HG03060 (cell line): ENCODE data around the gene CAMK1D.
"Not testable (repeated sequence)": the region's sequence is repeated elsewhere in the genome, so short reads cannot be mapped to it uniquely, and the experiment has no call there.

Experiments
- ATAC-seq: cut with Tn5 transposase; IDR thresholded peaks from one replicate; pipeline ENCODE4 v1.9.1; 2021; ENCODE audit warnings: low read depth, moderate number of reproducible peaks; ENCODE audit not compliant: unreplicated experiment

CAMK1D gene

GRCh38 chr10:12540341-12540781 lies 191.0 kb downstream of the CAMK1D start:
- no peak for ATAC-seq

- ATAC-seq: no peak
Measured at GRCh38 chr10:12541446-12542067, 192.2 kb downstream of the CAMK1D start.

DNA sequence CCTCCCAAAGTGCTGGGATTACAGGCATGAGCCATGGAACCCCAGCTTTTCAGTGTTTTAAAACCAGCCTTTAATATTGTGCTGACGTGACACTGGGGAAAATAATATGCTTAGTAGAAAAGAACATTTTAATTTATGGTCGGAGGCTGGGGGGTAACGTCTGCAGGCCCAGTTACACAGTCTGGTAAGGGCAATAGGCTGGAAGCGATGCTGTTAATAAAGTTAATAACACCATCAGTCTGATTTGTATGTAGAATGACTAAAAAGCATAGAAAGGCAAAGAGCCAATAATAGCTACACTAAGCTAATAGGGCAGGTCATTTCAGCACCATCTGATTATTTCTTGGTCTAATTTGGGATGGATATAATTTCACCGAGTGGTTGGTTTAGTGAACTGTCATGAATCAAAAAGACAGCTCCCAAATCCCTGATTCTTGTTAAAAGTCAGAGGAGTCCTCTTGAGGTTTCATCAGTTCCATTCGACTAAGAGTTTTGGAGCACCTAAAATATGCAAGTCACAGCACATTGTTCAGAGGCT lies 192.9 kb downstream of the CAMK1D start:
- no peak for ATAC-seq

DNA sequence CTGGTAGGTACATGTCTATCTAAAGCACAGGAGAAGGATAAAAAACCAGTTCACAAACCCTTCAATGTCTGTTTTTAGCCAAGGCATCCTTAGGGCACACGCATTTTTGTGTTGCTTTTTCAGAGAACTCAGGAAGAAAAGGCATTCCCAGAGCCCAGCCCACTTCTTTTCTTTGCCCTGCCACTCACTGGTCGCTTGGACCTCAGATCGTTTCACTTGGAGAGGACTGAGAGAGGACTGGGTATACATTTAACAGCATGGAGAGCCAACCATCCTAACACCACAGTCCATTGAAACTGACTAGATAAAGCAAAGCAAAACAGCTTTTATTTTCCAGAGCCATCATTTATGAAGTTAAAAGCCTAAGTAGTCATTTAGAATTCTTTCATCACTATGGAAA lies 194.2 kb downstream of the CAMK1D start:
- ATAC-seq: no peak

DNA sequence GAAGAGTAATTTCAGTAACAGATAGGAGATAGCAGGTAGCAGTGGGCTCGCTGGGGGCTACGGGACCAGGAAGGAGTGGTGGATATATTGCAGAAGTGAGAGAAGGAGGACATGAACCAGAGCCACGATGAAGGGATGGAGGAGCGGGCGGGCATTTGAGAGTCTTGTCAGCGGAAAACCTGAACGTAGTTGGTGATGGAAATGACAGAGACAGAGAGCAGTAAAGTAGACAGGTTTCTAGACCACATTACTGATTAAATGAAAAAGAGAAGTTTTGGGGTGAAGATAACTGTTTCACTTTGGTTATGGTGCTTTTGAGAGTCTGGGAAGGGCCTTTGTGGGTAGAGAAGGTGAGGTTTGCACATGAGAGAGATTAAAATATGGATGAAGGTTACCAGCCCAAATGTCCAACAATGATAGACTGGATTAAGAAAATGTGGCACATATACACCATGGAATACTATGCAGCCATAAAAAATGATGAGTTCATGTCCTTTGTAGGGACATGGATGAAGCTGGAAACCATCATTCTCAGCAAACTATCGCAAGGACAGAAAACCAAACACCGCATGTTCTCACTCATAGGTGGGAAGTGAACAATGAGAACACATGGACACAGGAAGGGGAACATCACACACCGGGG lies 196.9 kb downstream of the CAMK1D start:
- not testable (repeated sequence) for ATAC-seq

- no peak for ATAC-seq
Measured at GRCh38 chr10:12547301-12547771, 198.0 kb downstream of the CAMK1D start.

GRCh38 chr10:12549297-12549696 lies 199.9 kb downstream of the CAMK1D start:
- no peak for ATAC-seq

DNA sequence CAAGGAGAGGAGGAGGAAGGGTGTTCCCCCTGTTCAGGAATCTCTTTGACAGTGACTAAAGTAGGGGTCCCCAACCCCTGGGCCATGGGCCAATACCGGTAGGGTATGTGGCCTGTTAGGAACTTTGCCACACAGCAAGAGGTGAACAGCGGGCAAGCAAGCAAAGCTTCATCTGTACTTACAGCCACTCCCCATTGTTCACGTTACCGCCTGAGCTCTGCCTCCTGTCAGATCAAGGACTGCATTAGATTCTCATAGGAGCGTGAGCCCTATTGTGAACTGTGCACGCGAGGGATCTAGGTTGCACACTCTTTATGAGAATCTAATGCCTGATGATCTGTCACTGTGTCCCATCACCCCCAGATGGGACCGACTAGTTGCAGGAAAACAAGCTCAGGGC lies 201.6 kb downstream of the CAMK1D start:
- no peak for ATAC-seq

GRCh38 chr10:12556039-12556438 lies 206.7 kb downstream of the CAMK1D start:
- no peak for ATAC-seq

- ATAC-seq: no peak
Measured at GRCh38 chr10:12559578-12560178, 210.3 kb downstream of the CAMK1D start.

GRCh38 chr10:12561307-12561706 lies 212.0 kb downstream of the CAMK1D start:
- ATAC-seq: no peak

DNA sequence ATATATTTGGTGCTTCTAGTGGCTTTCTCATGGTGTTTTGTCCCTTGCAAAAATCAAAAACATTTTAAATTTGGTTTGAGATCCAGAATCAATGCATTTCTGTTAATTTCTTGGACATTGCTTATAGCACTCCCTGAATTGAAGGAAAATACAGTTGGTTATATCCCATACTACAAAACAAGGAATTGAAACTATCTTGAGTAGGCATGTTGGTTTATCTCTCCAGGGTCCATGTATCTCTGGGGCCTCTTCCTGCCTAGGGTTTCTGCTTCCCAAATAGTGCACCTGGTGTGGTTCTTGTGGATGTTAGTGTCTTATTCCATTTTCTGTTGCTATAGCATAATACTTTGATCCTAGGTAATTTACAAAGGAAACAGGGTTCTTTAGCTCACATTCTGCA lies 212.4 kb downstream of the CAMK1D start:
- ATAC-seq: no peak

GRCh38 chr10:12563489-12563888 lies 214.1 kb downstream of the CAMK1D start:
- ATAC-seq: no peak

- ATAC-seq: no peak
Measured at GRCh38 chr10:12564173-12564572, 214.8 kb downstream of the CAMK1D start.

DNA sequence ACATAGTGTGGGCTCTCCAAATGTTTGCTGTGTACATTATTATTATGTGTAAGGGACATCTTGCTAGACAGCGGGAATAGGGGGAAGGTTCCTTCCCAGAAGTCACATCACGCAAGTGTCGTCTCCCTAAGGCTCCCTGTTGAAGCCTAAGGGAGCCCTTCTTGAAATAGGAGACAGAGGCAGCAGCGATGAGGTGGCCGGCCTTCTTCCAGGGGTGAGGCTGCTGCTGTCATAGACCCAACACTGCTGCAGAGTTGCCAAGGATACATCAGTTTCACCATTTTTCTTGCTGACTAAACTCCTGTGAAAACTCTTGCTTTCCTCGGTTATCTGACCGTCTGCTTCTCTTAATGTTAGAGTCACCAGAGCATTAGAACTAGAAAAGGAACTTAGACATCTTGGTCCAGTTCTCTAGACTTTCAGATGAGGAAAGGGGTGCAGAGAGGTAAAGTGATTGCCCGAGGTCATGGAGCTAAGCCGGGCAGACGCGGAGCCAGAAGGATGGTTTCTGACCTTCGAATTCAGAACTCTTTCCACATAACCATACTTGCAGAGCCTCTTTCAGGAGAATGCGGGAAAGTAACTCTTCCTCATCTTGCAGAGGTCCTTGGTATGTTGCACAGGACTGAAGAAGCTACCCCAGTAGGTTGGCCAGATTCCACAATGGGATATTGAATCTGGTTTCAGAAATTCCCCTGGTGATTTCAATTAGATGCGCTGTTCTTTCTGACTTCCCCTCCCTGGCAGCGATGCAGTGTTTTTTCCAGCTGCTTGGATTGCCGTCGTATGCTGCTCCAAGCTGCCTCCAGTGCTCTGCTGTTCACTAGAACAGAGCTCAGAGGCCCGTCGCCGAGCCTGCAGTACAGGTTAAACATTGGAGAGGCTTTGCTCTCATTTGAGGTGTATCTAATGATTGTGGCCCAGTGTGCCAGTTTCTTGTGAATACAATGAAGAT lies 217.1 kb downstream of the CAMK1D start:
- no peak for ATAC-seq

DNA sequence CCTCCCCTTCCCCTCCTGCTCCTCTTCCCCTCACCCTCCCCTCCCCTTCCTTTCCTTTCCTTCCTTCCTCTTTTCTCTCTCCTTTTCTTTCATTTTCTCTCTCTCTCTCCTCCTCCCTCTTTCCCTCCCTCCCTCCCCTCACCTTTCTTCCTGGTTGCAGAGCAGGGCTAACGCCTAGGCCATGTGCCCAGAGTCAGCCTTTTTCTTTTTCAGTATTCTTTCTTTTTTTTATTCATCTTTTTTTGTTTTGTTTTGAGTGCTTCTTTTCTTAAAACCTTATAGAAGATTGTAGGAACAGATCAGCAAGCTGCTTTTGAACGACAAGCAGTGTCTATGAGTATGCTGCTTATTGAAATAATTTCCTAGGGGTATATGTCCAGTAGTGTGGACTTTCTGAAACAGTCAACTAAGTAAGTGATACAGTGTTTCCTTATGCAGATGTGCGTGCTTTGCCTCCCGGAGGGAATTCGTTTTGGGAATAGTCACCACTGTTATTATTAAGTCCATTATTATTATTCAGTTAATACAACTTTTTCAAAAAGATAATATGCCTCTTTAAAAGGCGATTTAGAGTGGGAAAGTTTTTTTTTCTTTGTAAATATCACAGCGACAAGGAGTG lies 219.2 kb downstream of the CAMK1D start:
- no peak for ATAC-seq

DNA sequence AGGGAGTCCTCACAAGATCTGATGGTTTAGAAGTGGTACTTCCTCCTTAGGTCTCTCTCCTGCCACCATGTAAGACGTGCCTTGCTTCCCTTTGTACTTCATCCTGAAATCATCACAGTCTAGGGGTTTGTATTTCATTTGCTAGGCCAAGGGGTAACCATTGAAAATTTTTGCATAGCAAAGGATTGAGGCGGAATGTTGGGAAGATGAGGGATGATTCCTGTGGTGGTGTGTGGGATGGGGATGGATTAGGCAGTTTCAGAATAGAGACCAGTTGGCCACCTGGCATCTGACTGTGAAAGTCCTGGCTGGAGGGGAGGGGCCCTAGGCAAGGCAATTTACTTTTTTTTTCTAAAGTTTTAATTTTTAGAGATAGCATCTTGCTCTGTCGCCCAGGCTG lies 222.9 kb downstream of the CAMK1D start:
- no peak for ATAC-seq

- ATAC-seq: no peak
Measured at GRCh38 chr10:12577610-12578009, 228.3 kb downstream of the CAMK1D start.

GRCh38 chr10:12579954-12580858 lies 230.9 kb downstream of the CAMK1D start:
- peak; percentile 62 for ATAC-seq
